T-helper 22 cell (primary cell): ENCODE measurements around the gene ALMS1.
"Not testable (repeated sequence)": the region's sequence is repeated elsewhere in the genome, so short reads cannot be mapped to it uniquely, and the experiment has no call there.

Experiments
- DNase-seq: peaks from one replicate; pipeline ENCODE4 v3.0.0-alpha.2; 2020; ENCODE audit warnings: low read depth

ALMS1 gene

DNA sequence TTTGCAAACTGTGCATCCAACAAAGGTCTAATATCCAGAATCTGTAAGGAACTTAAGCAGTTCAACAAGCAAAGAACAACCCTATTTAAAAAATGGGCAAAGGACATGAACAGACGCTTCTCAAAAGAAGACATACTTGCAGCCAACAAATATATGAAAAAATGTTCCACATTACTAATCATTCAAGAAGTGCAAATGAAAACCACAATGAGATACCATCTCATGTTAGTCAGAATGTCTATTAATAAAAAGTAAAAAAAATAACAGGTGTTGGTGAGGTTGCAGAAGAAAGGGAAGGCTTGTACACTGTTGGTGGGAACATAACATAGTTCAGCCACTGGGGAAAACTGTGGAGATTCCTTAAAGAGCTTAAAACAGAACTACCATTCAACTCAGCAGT lies 130.4 kb downstream of the ALMS1 start:
- DNase-seq, result no peak

DNA sequence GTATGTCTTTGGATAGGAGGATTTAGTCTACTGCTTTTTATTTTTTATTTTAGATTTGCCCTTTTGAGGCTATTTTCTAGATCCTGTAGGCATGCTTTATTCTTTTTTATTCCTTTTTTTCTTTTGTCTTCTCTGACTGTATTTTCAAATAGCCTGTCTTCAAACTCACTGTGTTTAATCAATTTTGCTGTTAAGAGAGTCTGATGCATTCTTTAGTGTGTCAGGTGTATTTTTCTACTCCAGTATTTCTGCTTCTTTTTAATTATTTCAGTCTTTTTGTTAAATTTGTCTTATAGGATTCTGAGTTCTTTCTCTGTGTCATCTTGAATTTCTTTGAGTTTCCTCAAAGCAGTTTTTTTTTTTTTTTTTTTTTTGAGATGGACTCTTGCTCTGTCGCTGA lies 143.1 kb downstream of the ALMS1 start:
- no peak for DNase-seq

DNA sequence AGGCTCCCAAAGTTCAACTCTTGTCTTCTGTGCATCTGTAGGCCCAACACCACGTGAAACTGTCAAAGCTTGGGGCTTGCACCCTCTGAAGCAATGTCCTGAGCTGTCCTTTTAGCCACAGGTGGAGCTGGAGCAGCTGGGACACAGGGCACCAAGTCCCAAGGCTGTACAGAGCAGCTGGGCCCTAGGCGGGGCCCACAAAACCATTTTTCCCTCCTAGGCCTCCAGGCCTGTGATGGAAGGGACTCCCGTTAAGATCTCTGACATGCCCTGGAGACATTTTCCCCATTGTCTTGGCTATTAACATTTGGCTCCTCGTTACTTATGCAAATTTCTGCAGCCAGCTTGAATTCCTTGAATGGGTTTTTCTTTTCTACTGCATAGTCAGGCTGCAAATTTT lies 145.1 kb downstream of the ALMS1 start:
- DNase-seq, result not testable (repeated sequence)

DNA sequence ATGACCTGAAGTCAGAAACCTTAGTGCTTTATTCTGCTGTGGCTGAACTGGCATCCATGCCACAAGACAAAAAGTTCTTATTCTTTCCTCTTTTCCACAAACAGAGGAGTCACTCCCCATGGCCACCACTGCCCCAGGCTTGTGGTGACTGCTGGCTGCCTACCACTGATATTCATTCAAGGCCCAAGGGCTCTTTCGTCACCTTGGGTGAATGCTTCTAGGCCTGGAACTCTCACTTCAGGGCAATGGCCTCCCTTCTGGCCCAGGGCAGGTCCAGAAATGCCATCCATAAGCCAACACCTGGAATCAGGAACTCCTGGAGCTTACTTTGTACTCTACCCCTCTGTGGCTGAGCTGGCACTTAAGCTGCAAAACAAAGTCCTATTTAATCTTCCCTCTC lies 146.7 kb downstream of the ALMS1 start:
- no peak for DNase-seq

DNA sequence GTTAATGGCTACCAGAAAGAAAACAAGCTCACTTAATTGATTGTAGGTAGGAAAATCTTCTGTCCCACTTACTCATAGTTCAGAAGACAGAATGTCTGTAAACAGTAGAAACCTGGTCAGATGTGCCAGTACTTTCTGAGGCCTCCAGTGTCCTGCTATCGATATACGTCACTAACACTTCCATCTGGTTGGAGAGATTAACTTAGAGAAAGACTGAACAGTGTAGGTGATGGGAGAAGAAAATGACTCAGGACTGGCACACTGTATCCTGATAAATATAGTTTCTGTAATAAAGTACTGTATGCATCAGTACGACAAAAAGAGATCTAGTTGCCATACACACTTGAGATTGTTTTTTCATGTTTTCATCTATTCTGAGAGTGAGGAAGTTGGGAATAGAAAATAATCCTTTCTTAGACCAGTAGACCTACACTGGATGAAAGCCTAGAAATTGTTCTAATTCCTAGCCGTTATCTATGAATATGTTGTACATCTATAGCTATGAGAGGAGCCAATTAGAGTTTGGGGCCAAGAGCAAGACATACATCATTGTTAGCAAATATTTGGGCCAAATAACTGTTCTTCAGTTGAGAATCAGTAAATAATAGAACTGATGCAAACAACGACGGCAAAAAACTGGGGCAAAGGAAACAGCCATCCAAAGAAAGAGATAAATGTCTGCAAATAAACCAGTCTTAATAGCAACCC lies 150.7 kb downstream of the ALMS1 start:
- no peak for DNase-seq

- not testable (repeated sequence) for DNase-seq
Measured at GRCh38 chr2:73560875-73561274, 175.2 kb downstream of the ALMS1 start.

GRCh38 chr2:73561422-73561821 lies 175.8 kb downstream of the ALMS1 start:
- no peak for DNase-seq

DNA sequence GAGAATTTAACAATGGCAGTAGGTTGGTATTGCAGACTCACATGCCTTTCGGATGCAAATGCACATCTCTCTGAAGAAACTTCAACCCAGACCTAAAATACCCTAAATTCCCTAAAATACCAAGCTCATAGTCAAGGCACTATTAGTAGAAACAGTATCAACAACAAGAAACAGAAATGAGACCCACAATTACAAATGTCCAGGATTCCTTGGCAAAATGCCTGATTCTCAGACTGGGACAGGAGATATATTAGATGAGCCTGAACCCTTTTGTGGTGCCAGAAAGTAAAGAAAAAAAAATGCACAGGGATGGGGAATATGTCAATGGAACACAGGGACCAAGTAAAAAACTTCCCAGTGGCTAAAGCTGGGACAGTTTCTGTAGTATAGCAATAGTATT lies 179.3 kb downstream of the ALMS1 start:
- DNase-seq, result no peak

DNA sequence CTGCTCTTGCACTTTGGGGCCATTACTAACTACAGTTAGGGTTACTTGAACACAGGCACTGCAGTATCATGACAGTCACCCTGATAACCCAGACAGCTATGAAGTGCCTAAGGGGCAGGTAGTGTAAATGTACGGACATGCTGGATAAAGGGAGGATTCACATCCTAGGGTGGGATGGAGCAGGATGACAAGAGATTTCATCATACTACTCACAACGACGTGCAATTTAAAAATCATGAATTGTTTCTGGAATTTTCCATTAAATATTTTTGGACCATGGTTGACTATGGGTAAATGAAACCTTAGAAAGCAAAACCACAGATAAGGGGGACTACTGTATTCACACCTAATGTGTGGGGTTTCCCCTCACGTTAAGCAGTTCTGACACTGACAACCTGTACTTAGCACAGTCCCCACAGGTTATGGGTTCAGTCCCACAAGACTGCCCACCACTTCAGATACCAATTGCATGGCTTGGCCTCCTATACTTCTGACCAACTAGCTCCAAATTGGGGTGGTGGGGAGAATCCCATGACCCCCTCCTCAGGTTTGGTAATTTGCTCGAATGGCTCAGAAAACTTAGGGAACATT lies 180.7 kb downstream of the ALMS1 start:
- no peak for DNase-seq

GRCh38 chr2:73575261-73575660 lies 189.6 kb downstream of the ALMS1 start:
- DNase-seq, result no peak

GRCh38 chr2:73582364-73582763 lies 196.7 kb downstream of the ALMS1 start:
- DNase-seq, result no peak

DNA sequence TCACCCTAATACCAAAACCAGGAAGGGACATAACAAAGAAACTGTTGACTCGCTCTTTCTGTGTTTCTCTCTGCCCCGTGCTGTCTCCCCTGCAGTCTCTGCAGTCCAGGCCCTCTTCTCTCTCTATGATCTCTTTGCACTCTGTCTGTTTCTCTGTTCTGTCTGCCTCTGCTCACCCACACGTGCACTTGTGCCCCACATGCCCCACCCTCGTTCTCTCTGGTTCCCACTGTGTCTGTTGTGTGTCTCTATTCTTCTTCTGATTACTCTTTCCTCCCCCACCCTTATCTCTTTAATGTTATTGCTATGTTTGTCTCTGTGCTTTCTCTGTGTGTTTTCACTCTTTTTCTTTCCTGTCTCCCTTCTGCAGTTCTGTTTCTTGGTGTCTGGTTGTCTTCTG lies 202.5 kb downstream of the ALMS1 start:
- DNase-seq, result no peak

- DNase-seq, result no peak
Measured at GRCh38 chr2:73593680-73594079, 208.0 kb downstream of the ALMS1 start.

DNA sequence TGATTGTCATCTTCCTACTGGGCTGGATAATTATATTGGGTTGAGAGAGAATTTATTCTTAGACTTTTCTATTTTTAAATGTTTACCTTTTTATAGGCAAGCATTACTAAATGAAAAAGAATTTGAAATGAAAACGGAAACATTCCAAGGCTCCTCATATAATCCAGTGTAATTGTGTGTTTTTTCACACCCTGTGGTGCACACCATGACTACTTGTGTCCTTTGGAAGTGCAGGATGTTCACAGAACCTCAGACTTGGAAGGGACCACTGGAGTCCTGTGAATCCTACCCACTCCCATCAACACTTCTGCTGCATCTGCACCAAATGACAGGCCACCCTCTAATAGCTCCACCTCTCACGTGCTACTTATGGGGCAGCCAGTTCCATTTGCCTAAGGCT lies 208.6 kb downstream of the ALMS1 start:
- DNase-seq, result no peak

GRCh38 chr2:73601780-73602179 lies 216.1 kb downstream of the ALMS1 start:
- DNase-seq, result no peak

DNA sequence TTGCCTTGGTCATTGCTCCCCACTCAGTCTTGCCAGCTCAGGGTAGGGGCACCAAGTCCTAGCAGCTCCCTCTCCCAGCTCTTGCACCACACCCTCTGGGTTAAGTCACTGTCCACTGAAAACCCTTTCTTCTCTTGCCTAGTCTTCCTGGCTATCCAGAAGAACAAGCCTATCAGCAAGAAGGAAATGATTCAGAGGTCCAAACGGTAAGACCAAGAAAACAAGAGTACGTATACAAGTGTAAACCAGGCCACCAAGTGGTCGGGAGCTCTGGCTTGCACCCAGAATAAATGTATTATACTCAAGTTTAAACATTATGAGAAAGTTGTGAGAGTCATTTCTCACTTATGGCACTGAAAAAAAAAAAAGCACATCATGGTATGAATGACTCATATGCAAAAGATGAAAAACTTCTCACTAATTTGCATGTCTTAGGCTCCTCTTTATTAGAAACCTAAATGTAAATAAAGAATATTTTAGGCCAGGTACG lies 217.5 kb downstream of the ALMS1 start:
- DNase-seq, result not testable (repeated sequence)

- DNase-seq, result not testable (repeated sequence)
Measured at GRCh38 chr2:73604589-73604988, 219.0 kb downstream of the ALMS1 start.

DNA sequence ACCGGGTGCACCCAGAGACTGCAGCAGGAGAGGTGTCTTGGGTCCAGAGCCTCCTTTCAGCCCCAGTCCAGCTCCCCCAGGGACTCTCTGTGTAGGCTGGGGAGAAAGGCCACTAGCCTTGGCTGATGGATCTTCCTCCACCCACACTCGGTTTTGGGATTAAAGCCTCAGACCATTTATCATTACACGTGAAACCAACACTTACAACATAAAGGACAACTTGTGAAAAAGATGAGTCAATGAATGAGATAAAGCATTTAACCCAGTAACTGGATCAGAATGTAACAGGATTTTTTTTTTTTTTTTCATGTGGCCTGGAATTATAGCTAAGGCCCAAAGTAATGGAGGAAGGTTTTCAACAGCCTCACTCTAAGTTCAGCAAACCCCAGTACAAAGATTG lies 224.5 kb downstream of the ALMS1 start:
- no peak for DNase-seq

DNA sequence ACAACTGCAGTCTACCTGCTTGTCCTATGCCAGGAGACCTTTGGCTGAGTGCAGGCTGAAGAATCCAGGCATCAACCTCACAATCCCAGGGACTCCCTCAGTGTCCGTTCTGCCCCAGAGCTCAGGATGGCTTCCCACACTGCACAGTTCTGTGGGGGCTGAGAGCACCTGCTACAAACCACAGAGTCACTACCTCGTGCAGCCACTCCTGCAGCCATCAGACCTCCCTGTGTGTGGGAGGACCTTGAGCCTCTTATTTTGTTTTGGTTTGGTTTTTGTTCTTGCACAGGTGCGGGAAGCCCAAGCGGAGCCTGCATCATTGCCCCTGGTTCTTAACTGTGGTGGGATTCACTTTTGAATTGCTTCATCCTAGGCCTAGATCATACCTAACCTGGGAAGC lies 225.6 kb downstream of the ALMS1 start:
- no peak for DNase-seq

DNA sequence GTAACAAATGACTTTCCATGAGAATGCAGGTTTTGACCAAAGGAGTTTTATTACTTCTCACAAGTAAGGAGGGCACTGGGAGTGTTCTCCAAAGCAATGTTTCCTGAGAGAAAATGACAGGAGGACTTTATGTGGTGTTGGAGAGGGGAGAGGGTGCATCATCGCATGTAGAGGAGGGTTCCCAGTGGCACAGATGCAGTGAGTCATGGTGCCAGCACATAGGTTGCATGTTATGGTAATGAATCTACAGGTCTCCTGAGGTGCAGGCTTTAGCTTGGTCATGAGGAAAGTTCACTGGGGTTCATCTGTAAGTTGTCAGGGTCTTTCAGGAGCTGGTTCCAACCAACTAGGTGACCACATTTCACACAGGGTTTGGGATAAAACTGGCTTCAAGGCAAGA lies 226.2 kb downstream of the ALMS1 start:
- DNase-seq, result no peak

GRCh38 chr2:73614105-73614504 lies 228.5 kb downstream of the ALMS1 start:
- no peak for DNase-seq

GRCh38 chr2:73614997-73615396 lies 229.4 kb downstream of the ALMS1 start:
- DNase-seq, result no peak

- DNase-seq, result not testable (repeated sequence)
Measured at GRCh38 chr2:73619925-73620324, 234.3 kb downstream of the ALMS1 start.

GRCh38 chr2:73624036-73624435 lies 238.4 kb downstream of the ALMS1 start:
- not testable (repeated sequence) for DNase-seq
